HepG2 (cell line): ENCODE results near the gene SMURF2. TPM values are rescaled to one million over a fixed set of nuclear protein-coding genes. Genes with fewer than 3 reads are reported as not detected.
A peak's percentile ranks its signal among the peaks of the same experiment; 100 is the strongest.

Experiments used
- BRCA1 ChIP-seq: sonication (generic); formaldehyde crosslinking; IDR thresholded peaks from 2 replicates; pipeline ENCODE4 v1.4.0; 2020; ENCODE audit warnings: missing genetic modification reagents
- GATA4 ChIP-seq: sonication (generic); IDR thresholded peaks from 2 replicates; pipeline ENCODE4 v1.6.1; 2016; ENCODE audit warnings: antibody characterized with exemption, low read depth, borderline replicate concordance
- NR2C2 ChIP-seq: sonication (generic); formaldehyde crosslinking; IDR thresholded peaks from 2 replicates; pipeline ENCODE4 v1.4.0; 2020; ENCODE audit warnings: missing genetic modification reagents, mild to moderate bottlenecking, moderate library complexity, borderline replicate concordance
- REPIN1 ChIP-seq: sonication (generic); formaldehyde crosslinking; IDR thresholded peaks from 2 replicates; pipeline ENCODE4 v1.8.0; 2022; ENCODE audit warnings: missing genetic modification reagents, low read depth, mild to moderate bottlenecking, borderline replicate concordance
- TEF ChIP-seq: sonication (generic); formaldehyde crosslinking; IDR thresholded peaks from 2 replicates; pipeline ENCODE4 v1.5.0; 2020; ENCODE audit warnings: missing genetic modification reagents
- TOE1 ChIP-seq: sonication (generic); formaldehyde crosslinking; IDR thresholded peaks from 2 replicates; pipeline ENCODE4 v1.4.0; 2020; ENCODE audit warnings: mild to moderate bottlenecking, missing genetic modification reagents
- ZFP37 ChIP-seq: sonication (generic); formaldehyde crosslinking; IDR thresholded peaks from 2 replicates; pipeline ENCODE4 v1.4.0; 2020; ENCODE audit warnings: missing genetic modification reagents, borderline replicate concordance
- ZNF496 ChIP-seq: sonication (generic); formaldehyde crosslinking; IDR thresholded peaks from 2 replicates; pipeline ENCODE4 v1.8.1; 2023; ENCODE audit warnings: mild to moderate bottlenecking, moderate library complexity, missing genetic modification reagents; ENCODE audit not compliant: insufficient replicate concordance
- ZNF543 ChIP-seq: sonication (generic); formaldehyde crosslinking; IDR thresholded peaks from 2 replicates; pipeline ENCODE4 v1.4.0; 2020; ENCODE audit warnings: mild to moderate bottlenecking, missing genetic modification reagents
- ZNF691 ChIP-seq: sonication (generic); formaldehyde crosslinking; IDR thresholded peaks from 2 replicates; pipeline ENCODE4 v1.4.0; 2020; ENCODE audit warnings: missing genetic modification reagents, low read depth, mild to moderate bottlenecking, borderline replicate concordance
- ZNF710 ChIP-seq: sonication (generic); formaldehyde crosslinking; IDR thresholded peaks from 2 replicates; pipeline ENCODE4 v1.5.0; 2020; ENCODE audit warnings: mild to moderate bottlenecking, missing genetic modification reagents, borderline replicate concordance
- polyA plus RNA-seq, 8 experiments: library from polyadenylated mRNA; depleted of rRNA in 3 of 8; stranded (reverse) in 7 of 8; unstranded in 1 of 8; fragments of >200 nt; fragmentation: Illumina TruSeq in 4 of 8; extraction: Trizol in 4 of 8; gene quantifications; 2 replicates each; pipeline versions ENCODE4 v1.2.1 to v1.2.3, GENCODE V29; 2011 to 2016; ENCODE audit warnings: low read depth in 4 of 8, missing spikeins in 1 of 8, mixed read lengths in 1 of 8; ENCODE audit not compliant: insufficient read depth in 1 of 8
- total RNA-seq, 5 experiments: library from RNA; depleted of rRNA; stranded (reverse); fragments of >200 nt; fragmentation: Illumina TruSeq; extraction: Trizol; gene quantifications; 2 replicates each; pipeline ENCODE4 v1.2.3, GENCODE V29; 2016; ENCODE audit warnings: low read depth in 1 of 5
- TF ChIP-seq, protein P1 (sequence below): sonication (generic); formaldehyde crosslinking; IDR thresholded peaks from 2 replicates; pipeline ENCODE4 v1.4.0; 2020; ENCODE audit warnings: missing genetic modification reagents
- TF ChIP-seq, protein P2 (sequence below): sonication (generic); formaldehyde crosslinking; conservative IDR thresholded peaks from 2 replicates; pipeline ENCODE4 v1.8.0; 2022; ENCODE audit warnings: missing genetic modification reagents
- TF ChIP-seq, protein P3 (sequence below): sonication (generic); formaldehyde crosslinking; IDR thresholded peaks from 2 replicates; pipeline ENCODE4 v1.9.0; 2022; ENCODE audit warnings: missing genetic modification reagents, mild to moderate bottlenecking, borderline replicate concordance
- TF ChIP-seq, protein P4 (sequence below): sonication (generic); formaldehyde crosslinking; IDR thresholded peaks from 2 replicates; pipeline ENCODE4 v1.4.0; 2020; ENCODE audit warnings: missing genetic modification reagents

The SMURF2 gene
- total and polyA plus RNA-seq, 2 of the 13 experiments (the other 11 are each of a cell fraction or from before 2014, with no cell fraction given) = 14.9 to 24.3 TPM

DNA sequence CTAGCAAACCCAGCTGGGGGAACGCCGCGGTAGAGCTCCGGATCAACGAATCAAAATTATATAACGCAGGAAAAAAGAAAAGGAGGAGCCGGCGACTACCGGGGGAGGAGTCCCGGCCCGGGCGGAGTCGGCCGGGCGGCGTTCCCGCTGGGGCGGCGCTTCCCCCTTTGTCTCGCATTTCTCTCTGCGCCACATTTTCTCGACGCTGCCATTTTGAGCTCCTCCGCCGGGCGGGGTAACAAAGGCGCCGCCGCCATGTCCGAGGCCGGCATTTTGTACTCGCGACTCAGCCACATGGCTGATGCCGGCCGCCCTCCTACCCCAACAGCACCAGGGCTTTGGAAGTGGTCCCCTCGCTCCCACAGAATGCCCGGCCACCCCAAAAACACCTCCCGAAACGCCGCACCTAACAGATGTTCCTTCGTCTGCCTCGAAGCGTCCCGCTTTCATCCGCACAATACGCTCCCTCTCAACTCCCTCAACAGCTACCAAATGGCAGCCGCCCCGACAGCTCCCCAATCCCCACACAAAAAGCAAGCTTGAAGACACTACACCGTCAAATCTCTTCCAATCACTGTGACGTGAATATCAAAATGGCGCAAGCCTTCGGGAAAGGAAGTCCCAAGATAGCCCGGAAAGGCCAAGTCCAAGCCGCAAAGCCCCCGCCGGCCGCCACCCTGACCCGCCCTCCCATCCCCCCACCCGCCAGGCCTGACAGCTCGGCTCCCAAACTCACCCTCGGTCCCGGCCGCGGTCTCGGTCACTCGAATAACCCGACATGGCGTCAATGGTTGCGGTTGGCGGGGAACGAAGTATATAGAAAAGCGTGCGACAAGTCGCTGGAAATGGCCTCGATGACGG is 156.5 kb downstream of the SMURF2 start (continued):
- peak; percentile 36; the same call in 1 of the 2 replicates for TF ChIP-seq ZNF543 (CRISPR knock-in tag)
- no peak for TF ChIP-seq ZNF496
- no peak for TF ChIP-seq GATA4
- TF ChIP-seq ZNF691 (CRISPR knock-in tag) = peak; percentile 57; the same call in 1 of the 2 replicates
- TF ChIP-seq, protein P1, sequence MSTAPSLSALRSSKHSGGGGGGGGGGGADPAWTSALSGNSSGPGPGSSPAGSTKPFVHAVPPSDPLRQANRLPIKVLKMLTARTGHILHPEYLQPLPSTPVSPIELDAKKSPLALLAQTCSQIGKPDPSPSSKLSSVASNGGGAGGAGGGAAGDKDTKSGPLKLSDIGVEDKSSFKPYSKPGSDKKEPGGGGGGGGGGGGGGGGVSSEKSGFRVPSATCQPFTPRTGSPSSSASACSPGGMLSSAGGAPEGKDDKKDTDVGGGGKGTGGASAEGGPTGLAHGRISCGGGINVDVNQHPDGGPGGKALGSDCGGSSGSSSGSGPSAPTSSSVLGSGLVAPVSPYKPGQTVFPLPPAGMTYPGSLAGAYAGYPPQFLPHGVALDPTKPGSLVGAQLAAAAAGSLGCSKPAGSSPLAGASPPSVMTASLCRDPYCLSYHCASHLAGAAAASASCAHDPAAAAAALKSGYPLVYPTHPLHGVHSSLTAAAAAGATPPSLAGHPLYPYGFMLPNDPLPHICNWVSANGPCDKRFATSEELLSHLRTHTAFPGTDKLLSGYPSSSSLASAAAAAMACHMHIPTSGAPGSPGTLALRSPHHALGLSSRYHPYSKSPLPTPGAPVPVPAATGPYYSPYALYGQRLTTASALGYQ (CRISPR knock-in tag) = no peak
- no peak for TF ChIP-seq TOE1 (CRISPR knock-in tag)
- TF ChIP-seq, protein P2, sequence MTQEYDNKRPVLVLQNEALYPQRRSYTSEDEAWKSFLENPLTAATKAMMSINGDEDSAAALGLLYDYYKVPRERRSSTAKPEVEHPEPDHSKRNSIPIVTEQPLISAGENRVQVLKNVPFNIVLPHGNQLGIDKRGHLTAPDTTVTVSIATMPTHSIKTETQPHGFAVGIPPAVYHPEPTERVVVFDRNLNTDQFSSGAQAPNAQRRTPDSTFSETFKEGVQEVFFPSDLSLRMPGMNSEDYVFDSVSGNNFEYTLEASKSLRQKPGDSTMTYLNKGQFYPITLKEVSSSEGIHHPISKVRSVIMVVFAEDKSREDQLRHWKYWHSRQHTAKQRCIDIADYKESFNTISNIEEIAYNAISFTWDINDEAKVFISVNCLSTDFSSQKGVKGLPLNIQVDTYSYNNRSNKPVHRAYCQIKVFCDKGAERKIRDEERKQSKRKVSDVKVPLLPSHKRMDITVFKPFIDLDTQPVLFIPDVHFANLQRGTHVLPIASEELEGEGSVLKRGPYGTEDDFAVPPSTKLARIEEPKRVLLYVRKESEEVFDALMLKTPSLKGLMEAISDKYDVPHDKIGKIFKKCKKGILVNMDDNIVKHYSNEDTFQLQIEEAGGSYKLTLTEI (CRISPR knock-in tag) = no peak
- TF ChIP-seq, protein P3, sequence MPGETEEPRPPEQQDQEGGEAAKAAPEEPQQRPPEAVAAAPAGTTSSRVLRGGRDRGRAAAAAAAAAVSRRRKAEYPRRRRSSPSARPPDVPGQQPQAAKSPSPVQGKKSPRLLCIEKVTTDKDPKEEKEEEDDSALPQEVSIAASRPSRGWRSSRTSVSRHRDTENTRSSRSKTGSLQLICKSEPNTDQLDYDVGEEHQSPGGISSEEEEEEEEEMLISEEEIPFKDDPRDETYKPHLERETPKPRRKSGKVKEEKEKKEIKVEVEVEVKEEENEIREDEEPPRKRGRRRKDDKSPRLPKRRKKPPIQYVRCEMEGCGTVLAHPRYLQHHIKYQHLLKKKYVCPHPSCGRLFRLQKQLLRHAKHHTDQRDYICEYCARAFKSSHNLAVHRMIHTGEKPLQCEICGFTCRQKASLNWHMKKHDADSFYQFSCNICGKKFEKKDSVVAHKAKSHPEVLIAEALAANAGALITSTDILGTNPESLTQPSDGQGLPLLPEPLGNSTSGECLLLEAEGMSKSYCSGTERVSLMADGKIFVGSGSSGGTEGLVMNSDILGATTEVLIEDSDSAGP (CRISPR knock-in tag) = peak; percentile 31; the same call in 1 of the 2 replicates
- no peak for TF ChIP-seq BRCA1 (CRISPR knock-in tag)
- peak; percentile 34; the same call in 1 of the 2 replicates for TF ChIP-seq REPIN1 (CRISPR knock-in tag)
- TF ChIP-seq, protein P4, sequence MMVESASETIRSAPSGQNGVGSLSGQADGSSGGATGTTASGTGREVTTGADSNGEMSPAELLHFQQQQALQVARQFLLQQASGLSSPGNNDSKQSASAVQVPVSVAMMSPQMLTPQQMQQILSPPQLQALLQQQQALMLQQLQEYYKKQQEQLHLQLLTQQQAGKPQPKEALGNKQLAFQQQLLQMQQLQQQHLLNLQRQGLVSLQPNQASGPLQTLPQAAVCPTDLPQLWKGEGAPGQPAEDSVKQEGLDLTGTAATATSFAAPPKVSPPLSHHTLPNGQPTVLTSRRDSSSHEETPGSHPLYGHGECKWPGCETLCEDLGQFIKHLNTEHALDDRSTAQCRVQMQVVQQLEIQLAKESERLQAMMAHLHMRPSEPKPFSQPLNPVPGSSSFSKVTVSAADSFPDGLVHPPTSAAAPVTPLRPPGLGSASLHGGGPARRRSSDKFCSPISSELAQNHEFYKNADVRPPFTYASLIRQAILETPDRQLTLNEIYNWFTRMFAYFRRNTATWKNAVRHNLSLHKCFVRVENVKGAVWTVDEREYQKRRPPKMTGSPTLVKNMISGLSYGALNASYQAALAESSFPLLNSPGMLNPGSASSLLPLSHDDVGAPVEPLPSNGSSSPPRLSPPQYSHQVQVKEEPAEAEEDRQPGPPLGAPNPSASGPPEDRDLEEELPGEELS (CRISPR knock-in tag) = no peak
- TF ChIP-seq ZFP37 (CRISPR knock-in tag) = peak; percentile 70
- peak; percentile 88; the same call in 1 of the 2 replicates for TF ChIP-seq TEF (CRISPR knock-in tag)
- TF ChIP-seq ZNF710 = no peak
- TF ChIP-seq NR2C2 (CRISPR knock-in tag) = no peak; the same call in 1 of the 2 replicates
